SK-MEL-5 (cell line): Measurements from ENCODE around the gene PPP1R14C. TPM values are rescaled to one million over a fixed set of nuclear protein-coding genes. Genes with fewer than 3 reads are reported as not detected.
"Not testable (repeated sequence)": the region's sequence is repeated elsewhere in the genome, so short reads cannot be mapped to it uniquely, and the experiment has no call there.

Experiments
- DNase-seq: peaks from one replicate; pipeline ENCODE4 v3.0.0-alpha.2; 2016; ENCODE audit warnings: low read depth, low spot score
- in situ Hi-C: cut with HindIII; loops from 2 replicates; pipeline ENCODE4 v1.10.0; 2016; ENCODE audit warnings: low sequenced_read_pairs, high pct_unique_total_duplicates, low pct_unique_long_range_greater_than_20kb
- total RNA-seq: library from RNA; depleted of rRNA; stranded (reverse); fragments of >200 nt; shearing (Covaris generic); gene quantifications from 2 replicates; pipeline ENCODE4 v1.2.3, GENCODE V29; 2014

Gene PPP1R14C
- total RNA-seq, 1 experiment from 2014 or later, result 0.11 TPM

DNA sequence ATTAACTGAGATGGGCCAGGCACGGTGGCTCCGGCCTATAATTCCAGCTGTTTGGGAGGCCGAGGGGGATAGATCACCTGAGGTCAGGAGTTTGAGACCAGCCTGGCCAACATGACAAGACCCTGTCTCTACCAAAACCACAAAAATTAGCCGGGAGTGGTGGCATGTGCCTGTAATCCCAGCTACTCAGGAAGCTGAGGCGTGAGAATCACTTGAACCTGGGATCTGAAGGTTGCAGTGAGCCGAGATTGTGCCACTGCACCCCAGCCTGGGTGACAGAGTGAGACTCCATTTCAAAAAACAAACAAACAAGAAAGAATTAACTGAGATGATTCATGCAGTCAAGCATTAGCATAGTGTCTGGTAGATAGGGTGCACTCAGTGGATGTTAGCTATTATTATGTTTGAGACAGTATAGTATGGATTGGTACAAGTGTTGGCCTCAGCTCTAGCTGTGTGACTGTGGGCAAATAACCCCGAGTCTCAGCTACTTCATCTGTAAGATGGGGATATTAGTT is 37.1 kb downstream of the PPP1R14C start:
- DNase-seq, in situ Hi-C loops: not testable (repeated sequence)

DNA sequence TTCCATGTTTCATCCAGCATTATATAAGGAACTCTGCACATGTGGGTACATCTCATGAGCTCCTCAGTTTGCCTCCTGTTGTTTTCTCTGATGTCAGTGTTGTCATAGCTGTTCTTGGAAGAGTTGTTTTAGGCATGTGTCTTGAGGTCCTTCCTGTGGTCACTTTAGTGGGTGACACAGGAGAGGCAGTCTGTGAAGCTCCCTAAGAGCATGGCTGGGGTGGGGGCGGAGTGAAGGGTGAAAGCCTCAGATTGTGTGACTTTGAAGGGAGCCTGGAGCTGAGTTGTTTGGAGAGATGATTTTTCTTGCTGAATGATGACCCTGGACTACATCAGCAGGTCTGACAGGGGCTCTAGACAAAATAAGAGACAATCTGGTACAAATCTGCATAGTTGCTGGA is 37.7 kb downstream of the PPP1R14C start:
- in situ Hi-C loops, result no loop called here
- no peak for DNase-seq

- in situ Hi-C loops, result no loop called here
Measured at GRCh38 chr6:150182460-150183078, 39.7 kb downstream of the PPP1R14C start.

GRCh38 chr6:150183105-150183504 is 40.3 kb downstream of the PPP1R14C start:
- no peak for DNase-seq
- in situ Hi-C loops, result no loop called here

More at GRCh38 chr6:150182460-150183078, 39.7 kb downstream of the PPP1R14C start:
- no peak for DNase-seq

DNA sequence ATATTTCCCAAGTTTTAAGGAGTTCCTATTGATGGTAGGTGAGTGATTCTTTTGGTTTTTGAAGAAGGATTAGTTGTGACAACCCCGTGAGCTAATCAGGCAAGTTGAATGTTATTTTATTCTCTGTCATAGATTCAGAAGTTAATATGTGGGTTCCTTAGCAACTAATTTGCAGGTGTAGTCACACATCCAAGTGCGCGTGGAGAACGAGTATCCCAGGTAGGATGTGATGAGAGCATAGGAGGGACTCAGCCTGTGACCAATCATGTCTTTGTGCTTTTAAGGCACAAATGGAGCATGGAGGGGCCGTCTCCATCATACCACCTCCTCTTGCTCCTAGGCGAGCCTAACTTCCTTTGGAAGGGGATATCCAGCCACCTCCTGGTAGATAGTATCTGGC is 41.1 kb downstream of the PPP1R14C start:
- no peak for DNase-seq
- in situ Hi-C loops, result no loop called here

GRCh38 chr6:150184850-150185731 is 42.2 kb downstream of the PPP1R14C start:
- in situ Hi-C loops, result no loop called here
- DNase-seq, result no peak

GRCh38 chr6:150185732-150186117 is 42.9 kb downstream of the PPP1R14C start:
- in situ Hi-C loops, result no loop called here
- DNase-seq, result no peak

- in situ Hi-C loops, result no loop called here
- no peak for DNase-seq
Measured at GRCh38 chr6:150186129-150186898, 43.5 kb downstream of the PPP1R14C start.

- in situ Hi-C loops, DNase-seq: not testable (repeated sequence)
Measured at GRCh38 chr6:150187433-150187832, 44.6 kb downstream of the PPP1R14C start.

DNA sequence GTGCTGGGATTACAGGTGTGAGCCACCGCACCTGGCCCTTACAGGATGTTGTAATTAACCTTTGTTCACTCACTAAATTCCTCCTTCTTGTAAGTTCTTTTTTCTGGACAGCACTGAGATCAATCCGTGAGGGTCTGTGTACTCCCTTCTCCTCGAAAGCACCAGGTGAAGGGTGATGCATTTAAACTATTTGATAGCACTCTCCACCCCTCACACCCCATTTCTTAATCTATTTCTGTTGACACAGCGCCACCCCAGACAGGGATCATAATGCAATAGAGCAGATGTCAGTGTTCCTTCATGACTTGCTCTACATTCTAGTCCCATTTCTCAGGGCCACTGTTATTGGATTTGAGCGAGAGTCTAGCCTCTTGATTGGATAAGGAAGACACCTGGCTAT is 46.3 kb downstream of the PPP1R14C start:
- DNase-seq, result peak; percentile 22
- in situ Hi-C loops, result no loop called here

DNA sequence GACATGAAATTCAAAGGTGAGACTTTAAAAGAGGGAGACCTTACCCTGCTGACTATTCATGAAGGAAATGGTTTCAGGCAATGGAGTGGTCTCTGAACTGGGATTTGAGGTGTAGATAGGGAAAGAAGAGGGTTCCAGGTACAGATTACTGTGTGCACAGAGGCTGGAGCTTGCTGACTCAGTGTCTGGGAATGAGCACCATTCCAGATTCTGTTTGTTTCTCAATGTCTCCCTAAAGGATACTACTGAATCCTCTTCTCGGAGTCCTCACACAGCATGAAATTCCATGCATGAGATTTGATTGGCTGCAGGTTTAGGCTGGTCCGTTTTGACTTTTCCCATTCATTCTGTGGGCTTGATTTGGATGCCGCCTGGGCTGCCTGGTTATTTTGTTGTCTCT is 49.0 kb downstream of the PPP1R14C start:
- in situ Hi-C loops, result no loop called here
- no peak for DNase-seq

DNA sequence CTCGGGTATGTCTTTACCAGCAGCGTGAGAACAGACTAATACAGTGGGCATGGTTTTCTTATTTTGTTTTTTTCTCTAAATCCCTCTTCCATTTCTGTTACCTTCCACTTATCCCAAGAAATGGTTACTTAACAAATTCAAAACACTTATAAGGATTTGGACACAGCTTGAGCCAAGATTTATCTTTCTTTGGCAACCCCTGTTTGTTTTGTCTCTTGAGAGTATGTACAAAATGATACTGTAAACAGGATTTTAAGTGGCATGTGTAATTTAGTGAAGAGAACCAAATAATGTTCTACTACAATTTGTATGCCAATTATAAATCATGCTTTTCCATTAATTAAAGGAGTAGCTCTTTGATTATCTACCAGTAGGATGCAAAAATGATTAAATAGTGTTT is 51.4 kb downstream of the PPP1R14C start:
- in situ Hi-C loops, result no loop called here
- DNase-seq, result no peak

- in situ Hi-C loops, result no loop called here
- DNase-seq, result no peak
Measured at GRCh38 chr6:150195996-150196417, 53.2 kb downstream of the PPP1R14C start.

- in situ Hi-C loops, result no loop called here
- DNase-seq, result no peak
Measured at GRCh38 chr6:150196942-150197745, 54.3 kb downstream of the PPP1R14C start.

- in situ Hi-C loops, result no loop called here
Measured at GRCh38 chr6:150198532-150198931, 55.7 kb downstream of the PPP1R14C start.

GRCh38 chr6:150199241-150199640 is 56.4 kb downstream of the PPP1R14C start:
- DNase-seq, result no peak
- in situ Hi-C loops, result no loop called here

More at GRCh38 chr6:150198532-150198931, 55.7 kb downstream of the PPP1R14C start:
- no peak for DNase-seq

- in situ Hi-C loops, result no loop called here
- no peak for DNase-seq
Measured at GRCh38 chr6:150200428-150201100, 57.7 kb downstream of the PPP1R14C start.
